Mesendoderm (in vitro differentiated cells): ENCODE data around the gene AFF1.

ENCODE experiments used
- DNase-seq: peaks from one replicate; pipeline ENCODE4 v3.0.0; 2013
- H2AK5ac ChIP-seq: 2 replicates; pipeline ENCODE4 v1.6.1; 2013; ENCODE audit warnings: low read length, inconsistent platforms
- H2BK120ac ChIP-seq: 2 replicates; pipeline ENCODE4 v1.6.1; 2013; ENCODE audit warnings: low read depth, mild to moderate bottlenecking, low read length, moderate library complexity, mixed read lengths
- H2BK15ac ChIP-seq: replicated peaks from 2 replicates; pipeline ENCODE4 v1.6.1; 2013; ENCODE audit warnings: low read depth, mild to moderate bottlenecking, moderate library complexity
- H2BK5ac ChIP-seq: 2 replicates; pipeline ENCODE4 v1.6.1; 2013; ENCODE audit warnings: low read length, inconsistent platforms
- H3K18ac ChIP-seq: 2 replicates; pipeline ENCODE4 v1.6.1; 2013; ENCODE audit warnings: mild to moderate bottlenecking, low read length, mixed read lengths
- H3K23ac ChIP-seq: one replicate; pipeline ENCODE4 v1.6.1; 2013; ENCODE audit warnings: low read length
- H3K27ac ChIP-seq: 2 replicates; pipeline ENCODE4 v1.5.1; 2013; ENCODE audit warnings: low read depth, mild to moderate bottlenecking, inconsistent platforms, low read length, moderate library complexity
- H3K27me3 ChIP-seq: 2 replicates; pipeline ENCODE4 v1.6.1; 2013; ENCODE audit warnings: low read length, control low read depth, mild to moderate bottlenecking, inconsistent platforms; ENCODE audit not compliant: insufficient read depth, poor library complexity
- H3K36me3 ChIP-seq: 2 replicates; pipeline ENCODE4 v1.6.1; 2013; ENCODE audit warnings: low read length, inconsistent platforms; ENCODE audit not compliant: control insufficient read depth, insufficient read depth
- H3K4ac ChIP-seq: one replicate; pipeline ENCODE4 v1.6.1; 2013; ENCODE audit warnings: low read depth, mild to moderate bottlenecking, low read length, moderate library complexity
- H3K4me1 ChIP-seq: 2 replicates; pipeline ENCODE4 v1.6.1; 2013; ENCODE audit warnings: low read depth, low read length, inconsistent platforms; ENCODE audit not compliant: control insufficient read depth
- H3K4me2 ChIP-seq: 2 replicates; pipeline ENCODE4 v1.6.1; 2013; ENCODE audit warnings: low read length
- H3K4me3 ChIP-seq: 2 replicates; pipeline ENCODE4 v1.5.1; 2013; ENCODE audit warnings: mild to moderate bottlenecking, low read length
- H3K56ac ChIP-seq: one replicate; pipeline ENCODE4 v1.6.1; 2013; ENCODE audit warnings: low read length
- H3K79me1 ChIP-seq: 2 replicates; pipeline ENCODE4 v1.6.1; 2013; ENCODE audit warnings: low read length, inconsistent platforms
- H3K79me2 ChIP-seq: 2 replicates; pipeline ENCODE4 v1.6.1; 2013; ENCODE audit warnings: mild to moderate bottlenecking, low read length; ENCODE audit not compliant: control insufficient read depth, insufficient read depth
- H3K9ac ChIP-seq: 2 replicates; pipeline ENCODE4 v1.6.1; 2013; ENCODE audit warnings: low read length, inconsistent platforms
- H4K5ac ChIP-seq: one replicate; pipeline ENCODE4 v1.6.1; 2013; ENCODE audit warnings: low read length
- H4K8ac ChIP-seq: one replicate; pipeline ENCODE4 v1.6.1; 2013; ENCODE audit warnings: low read depth, mild to moderate bottlenecking, control low read depth, low read length, moderate library complexity
- WGBS: extraction: QIAGEN DNeasy Blood & Tissue Kit; methylation state at CpG from one replicate; pipeline ENCODE4 v1.1.7; 2013; ENCODE audit warnings: low lambda C conversion rate, missing lambda C conversion rate; ENCODE audit not compliant: insufficient coverage; ENCODE audit errors: extremely low coverage; 5-methylcytosine and 5-hydroxymethylcytosine counted together

The AFF1 gene

GRCh38 chr4:86963697-86964096, 28.9 kb downstream of the AFF1 start:
- no peak overlapping the region for H3K56ac ChIP-seq
- H3K4me2 ChIP-seq: no peak overlapping the region
- no peak overlapping the region for H2BK120ac ChIP-seq
- no peak overlapping the region for H4K8ac ChIP-seq
- H3K4me1 ChIP-seq: peaks cover 27% of the 10 kb centered on the region
- no peak for DNase-seq
- no peaks in the 10 kb centered on the region for H3K27me3 ChIP-seq
- H4K5ac ChIP-seq: no peak overlapping the region
- peaks cover 6% of the 10 kb centered on the region for H3K79me1 ChIP-seq
- H3K4ac ChIP-seq: no peak overlapping the region
- H3K23ac ChIP-seq: no peak overlapping the region
- WGBS: no CpG with 5 or more reads among the region's 2 CpGs
- no peak overlapping the region for H2BK5ac ChIP-seq
- no peak overlapping the region for H2BK15ac ChIP-seq
- H2AK5ac ChIP-seq: no peak overlapping the region
- peaks cover 7% of the 10 kb centered on the region for H3K79me2 ChIP-seq
- H3K9ac ChIP-seq: no peak overlapping the region
- no peak overlapping the region for H3K18ac ChIP-seq
- no peak overlapping the region for H3K27ac ChIP-seq
- no peak overlapping the region for H3K4me3 ChIP-seq
- H3K36me3 ChIP-seq: no peaks in the 10 kb centered on the region

GRCh38 chr4:86965019-86965976, 30.5 kb downstream of the AFF1 start:
- Histone ChIP-seq H3K27ac (no peak overlapping the region), H2BK5ac (no peak overlapping the region), H3K27me3 (no peaks in the 10 kb centered on the region), H3K4me3 (no peak overlapping the region), H3K79me2 (peaks cover 7% of the 10 kb centered on the region), H3K4me1 (peaks cover 19% of the 10 kb centered on the region), H2BK15ac (no peak overlapping the region), H3K4me2 (no peak overlapping the region), H3K36me3 (no peaks in the 10 kb centered on the region), H3K79me1 (peaks cover 6% of the 10 kb centered on the region), H2AK5ac (no peak overlapping the region), H3K18ac (no peak overlapping the region), H4K5ac (no peak overlapping the region), H4K8ac (no peak overlapping the region), H3K4ac (no peak overlapping the region), H2BK120ac (no peak overlapping the region), H3K23ac (no peak overlapping the region), H3K9ac (no peak overlapping the region), H3K56ac (no peak overlapping the region)
- no peak for DNase-seq
- WGBS: no CpG with 5 or more reads among the region's 3 CpGs

DNA sequence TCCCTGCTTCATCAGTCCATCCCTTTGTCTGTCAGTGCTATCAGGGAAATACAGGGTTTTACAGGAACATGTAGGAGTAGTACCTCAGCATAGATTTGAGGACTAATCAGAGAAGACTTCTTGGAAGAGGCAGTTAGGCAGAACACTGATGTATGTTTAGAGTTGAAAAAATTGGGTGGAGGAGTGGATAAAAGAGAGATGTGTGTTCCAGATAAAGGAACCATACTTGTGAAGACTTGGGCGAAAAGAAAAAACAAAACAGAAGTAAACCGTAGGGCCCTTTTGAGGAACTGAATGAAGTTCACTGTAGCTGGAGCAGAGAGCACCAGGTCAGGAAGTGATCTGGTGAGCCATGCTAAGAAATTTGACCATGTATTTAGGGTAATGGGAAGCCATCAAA, 32.3 kb downstream of the AFF1 start:
- Histone ChIP-seq H3K18ac (no peak overlapping the region), H2BK15ac (no peak overlapping the region)
- whole genome bisulfite sequencing: no CpG with 5 or more reads among the region's 2 CpGs

GRCh38 chr4:86967798-86968197, 33.0 kb downstream of the AFF1 start:
- no peak overlapping the region for H3K23ac ChIP-seq
- H3K4me2 ChIP-seq: no peak overlapping the region
- no peak overlapping the region for H4K8ac ChIP-seq
- H3K56ac ChIP-seq: no peak overlapping the region
- H3K9ac ChIP-seq: no peak overlapping the region
- peaks cover 10% of the 10 kb centered on the region for H3K4me1 ChIP-seq
- no peaks in the 10 kb centered on the region for H3K27me3 ChIP-seq
- no CpG with 5 or more reads among the region's 2 CpGs for WGBS
- peaks cover 7% of the 10 kb centered on the region for H3K79me2 ChIP-seq
- no peak overlapping the region for H2BK5ac ChIP-seq
- no peak for DNase-seq
- no peak overlapping the region for H2BK120ac ChIP-seq
- no peak overlapping the region for H2AK5ac ChIP-seq
- H2BK15ac ChIP-seq: no peak overlapping the region
- no peaks in the 10 kb centered on the region for H3K36me3 ChIP-seq
- H4K5ac ChIP-seq: no peak overlapping the region
- H3K27ac ChIP-seq: no peak overlapping the region
- no peak overlapping the region for H3K18ac ChIP-seq
- no peak overlapping the region for H3K4ac ChIP-seq
- no peak overlapping the region for H3K4me3 ChIP-seq
- peaks cover 7% of the 10 kb centered on the region for H3K79me1 ChIP-seq

More for the DNA sequence above, 32.3 kb downstream of the AFF1 start:
- Histone ChIP-seq H3K79me1 (peaks cover 7% of the 10 kb centered on the region), H3K4me3 (no peak overlapping the region), H3K9ac (no peak overlapping the region), H2BK120ac (no peak overlapping the region), H3K27me3 (no peaks in the 10 kb centered on the region), H3K4me1 (peaks cover 9% of the 10 kb centered on the region), H3K4ac (no peak overlapping the region), H3K23ac (no peak overlapping the region), H2BK5ac (no peak overlapping the region), H4K8ac (no peak overlapping the region), H3K4me2 (no peak overlapping the region), H4K5ac (no peak overlapping the region), H2AK5ac (no peak overlapping the region), H3K36me3 (no peaks in the 10 kb centered on the region), H3K79me2 (peaks cover 9% of the 10 kb centered on the region), H3K56ac (no peak overlapping the region), H3K27ac (no peak overlapping the region)
- DNase-seq: no peak

GRCh38 chr4:86968547-86968946, 33.7 kb downstream of the AFF1 start:
- WGBS: no CpG with 5 or more reads among the region's 2 CpGs
- H3K4me1 ChIP-seq: peaks cover 14% of the 10 kb centered on the region
- no peak overlapping the region for H4K5ac ChIP-seq
- H3K79me1 ChIP-seq: peaks cover 9% of the 10 kb centered on the region
- no peak overlapping the region for H3K56ac ChIP-seq
- H4K8ac ChIP-seq: no peak overlapping the region
- H3K18ac ChIP-seq: no peak overlapping the region
- H2BK15ac ChIP-seq: no peak overlapping the region
- no peak overlapping the region for H3K4me2 ChIP-seq
- H3K4me3 ChIP-seq: no peak overlapping the region
- no peak overlapping the region for H3K23ac ChIP-seq
- no peak overlapping the region for H3K9ac ChIP-seq
- no peak overlapping the region for H2AK5ac ChIP-seq
- H3K36me3 ChIP-seq: no peaks in the 10 kb centered on the region
- no peak overlapping the region for H3K27ac ChIP-seq
- no peak for DNase-seq
- H3K27me3 ChIP-seq: no peaks in the 10 kb centered on the region
- no peak overlapping the region for H2BK5ac ChIP-seq
- peaks cover 7% of the 10 kb centered on the region for H3K79me2 ChIP-seq
- no peak overlapping the region for H3K4ac ChIP-seq
- H2BK120ac ChIP-seq: no peak overlapping the region
